Activated B cell treated with CpG ODN at 0.5 μM for 24 hours (primary cell): ENCODE results near the gene PRELP. TPM values are rescaled to one million over a fixed set of nuclear protein-coding genes. Genes with fewer than 3 reads are reported as not detected.

Experiments
- ATAC-seq: fragments of 200-7000 bp; cut with Tn5 transposase; one replicate; pipeline ENCODE4 v1.10.0; 2021; ENCODE audit warnings: low read depth, mild to moderate bottlenecking, moderate library complexity
- CTCF ChIA-PET: fragments of 350-600 bp; sonication (Branson Sonifier 250); formaldehyde crosslinking; loops from one replicate; lab custom pipeline; 2021; ENCODE audit warnings: antibody characterized with exemption; lab: Charles Lee
- POLR2A ChIA-PET: fragments of 350-600 bp; sonication (Branson Sonifier 250); formaldehyde crosslinking; loops from one replicate; lab custom pipeline; 2021; ENCODE audit warnings: antibody characterized with exemption; lab: Charles Lee
- DNase-seq: peaks from one replicate; pipeline ENCODE4 v3.0.0; 2022
- H3K27ac Mint-ChIP-seq: one replicate; pipeline ENCODE4 v1.8.0; 2020; ENCODE audit warnings: mixed read lengths
- H3K27me3 Mint-ChIP-seq: one replicate; pipeline ENCODE4 v1.8.0; 2021; ENCODE audit warnings: mixed read lengths
- H3K36me3 Mint-ChIP-seq: one replicate; pipeline ENCODE4 v1.8.0; 2021; ENCODE audit warnings: low read depth, mixed read lengths
- H3K4me1 Mint-ChIP-seq: one replicate; pipeline ENCODE4 v1.8.0; 2021; ENCODE audit warnings: mixed read lengths
- H3K4me3 Mint-ChIP-seq: one replicate; pipeline ENCODE4 v1.8.0; 2020; ENCODE audit warnings: mild to moderate bottlenecking, mixed read lengths
- H3K9me3 Mint-ChIP-seq: one replicate; pipeline ENCODE4 v1.8.0; 2020; ENCODE audit warnings: mixed read lengths
- intact Hi-C: fragments of 100-400 bp; cut with micrococcal nuclease; formaldehyde crosslinking; loops from one replicate; pipeline ENCODE4 v1.15.1; 2024
- total RNA-seq: library from RNA; stranded (reverse); gene quantifications from 2 replicates; pipeline ENCODE4 v1.2.3, GENCODE V29; 2022
- TF ChIP-seq, protein P1 (sequence below): fragments of 200-600 bp; IDR thresholded peaks from one replicate; pipeline ENCODE4 v1.8.0; 2022; ENCODE audit warnings: antibody characterized with exemption, mild to moderate bottlenecking

Gene PRELP
- total RNA-seq, result not detected in 2 replicates

DNA sequence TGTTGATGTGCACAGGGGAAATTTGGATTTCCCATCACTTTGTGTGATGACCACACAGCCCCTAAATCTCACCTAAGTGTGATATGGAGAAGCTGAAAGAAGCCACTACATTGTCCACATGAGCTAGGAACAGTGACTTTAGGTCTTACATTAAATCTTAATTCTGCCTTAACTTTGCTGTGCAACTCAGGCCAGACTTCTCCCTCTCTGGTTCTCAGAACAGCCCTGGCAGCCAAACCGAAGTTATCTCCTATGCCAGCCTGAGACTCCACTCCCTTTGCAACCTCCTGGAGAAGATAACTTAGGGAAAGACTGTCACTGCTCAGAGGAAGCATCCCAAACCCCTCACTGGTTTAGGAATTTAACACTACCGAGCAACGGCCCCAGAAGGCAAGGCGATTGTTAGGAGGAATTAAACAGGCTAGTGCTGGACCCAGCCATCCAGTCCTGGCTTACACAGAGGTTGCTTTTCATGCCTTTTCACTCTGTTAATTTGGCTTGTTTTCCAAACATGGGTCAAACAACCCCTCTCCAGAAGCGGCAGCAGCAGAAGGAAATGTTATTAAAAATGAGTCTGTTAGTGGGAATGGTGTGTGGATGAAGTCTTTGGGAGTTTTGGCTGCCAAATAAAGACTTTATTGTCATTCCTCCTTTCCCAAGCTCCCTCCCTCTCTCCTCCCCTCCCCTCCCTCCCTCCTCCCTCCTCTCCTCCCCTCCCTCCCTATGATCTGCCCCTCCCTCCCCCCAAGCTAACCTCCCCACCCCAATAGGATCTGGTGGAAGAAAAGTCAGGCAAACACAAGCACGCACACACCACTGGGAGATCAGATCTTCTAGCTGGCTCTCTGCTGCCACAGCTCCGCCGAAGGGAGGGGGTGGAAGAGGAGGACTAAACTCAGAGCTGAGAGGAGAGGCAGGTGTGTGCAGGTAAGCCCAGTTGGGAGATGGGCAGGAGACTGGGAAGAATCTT, at the start of gene PRELP:
PRELP (plus strand) TSS at position 795 of the 970 bp plus-strand sequence. CDS start 7,379 bp downstream, outside the sequence.
- no peak for ATAC-seq
- H3K4me3 Mint-ChIP-seq, result no peak within 1 kb of the TSS

DNA sequence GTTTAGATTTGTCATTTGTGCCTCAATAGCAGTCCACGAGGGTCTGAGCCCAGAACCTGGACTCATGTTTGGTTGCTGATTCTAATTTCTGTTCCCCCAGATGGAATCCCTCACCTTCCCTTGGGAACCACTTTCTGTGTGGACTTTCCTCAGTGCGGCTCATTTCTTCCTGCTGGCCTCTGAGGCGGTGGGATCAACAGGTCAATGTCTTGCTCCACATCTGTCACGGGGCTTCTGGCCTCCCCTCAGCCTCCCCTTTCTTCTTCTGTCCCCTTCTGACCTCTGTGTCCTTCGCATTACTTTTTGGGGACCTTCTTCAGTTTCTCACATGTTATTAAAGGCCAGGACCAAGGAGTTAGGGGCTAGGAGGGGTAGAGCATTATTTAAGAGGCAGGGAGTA, 49.2 kb upstream of the PRELP start:
- POLR2A ChIA-PET, result no interaction called here
- Mint-ChIP-seq H3K27me3 (peaks cover 25% of the 10 kb centered on the region), H3K27ac (no peak overlapping the region), H3K36me3 (no peaks in the 10 kb centered on the region), H3K4me3 (no peak overlapping the region), H3K4me1 (peaks cover 11% of the 10 kb centered on the region), H3K9me3 (no peaks in the 10 kb centered on the region)
- intact Hi-C loops, result no loop called here
- TF ChIP-seq, protein P1, sequence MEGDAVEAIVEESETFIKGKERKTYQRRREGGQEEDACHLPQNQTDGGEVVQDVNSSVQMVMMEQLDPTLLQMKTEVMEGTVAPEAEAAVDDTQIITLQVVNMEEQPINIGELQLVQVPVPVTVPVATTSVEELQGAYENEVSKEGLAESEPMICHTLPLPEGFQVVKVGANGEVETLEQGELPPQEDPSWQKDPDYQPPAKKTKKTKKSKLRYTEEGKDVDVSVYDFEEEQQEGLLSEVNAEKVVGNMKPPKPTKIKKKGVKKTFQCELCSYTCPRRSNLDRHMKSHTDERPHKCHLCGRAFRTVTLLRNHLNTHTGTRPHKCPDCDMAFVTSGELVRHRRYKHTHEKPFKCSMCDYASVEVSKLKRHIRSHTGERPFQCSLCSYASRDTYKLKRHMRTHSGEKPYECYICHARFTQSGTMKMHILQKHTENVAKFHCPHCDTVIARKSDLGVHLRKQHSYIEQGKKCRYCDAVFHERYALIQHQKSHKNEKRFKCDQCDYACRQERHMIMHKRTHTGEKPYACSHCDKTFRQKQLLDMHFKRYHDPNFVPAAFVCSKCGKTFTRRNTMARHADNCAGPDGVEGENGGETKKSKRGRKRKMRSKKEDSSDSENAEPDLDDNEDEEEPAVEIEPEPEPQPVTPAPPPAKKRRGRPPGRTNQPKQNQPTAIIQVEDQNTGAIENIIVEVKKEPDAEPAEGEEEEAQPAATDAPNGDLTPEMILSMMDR, result no peak
- ATAC-seq, result no peak
- CTCF ChIA-PET, result no interaction called here
- DNase-seq, result no peak

More for the DNA sequence above, at the start of gene PRELP:
- Mint-ChIP-seq H3K27me3 (peaks cover 20% of the 10 kb centered on the region), H3K36me3 (no peaks in the 10 kb centered on the region), H3K4me1 (peaks cover 8% of the 10 kb centered on the region), H3K27ac (no peak within 1 kb of the TSS), H3K9me3 (no peaks in the 10 kb centered on the region)
- no peak for DNase-seq
- CTCF ChIA-PET, result interaction anchor here (1.0 kb wide), 1 partner anchor 13 kb away, joined by 3 read pairs; no protein-coding TSS in a partner anchor
- intact Hi-C loops, result no loop called here
- TF ChIP-seq, protein P1, result no peak
- POLR2A ChIA-PET, result interaction anchor here (0.6 kb wide), 1 partner anchor 50 kb away, joined by 4 read pairs; no protein-coding TSS in a partner anchor

DNA sequence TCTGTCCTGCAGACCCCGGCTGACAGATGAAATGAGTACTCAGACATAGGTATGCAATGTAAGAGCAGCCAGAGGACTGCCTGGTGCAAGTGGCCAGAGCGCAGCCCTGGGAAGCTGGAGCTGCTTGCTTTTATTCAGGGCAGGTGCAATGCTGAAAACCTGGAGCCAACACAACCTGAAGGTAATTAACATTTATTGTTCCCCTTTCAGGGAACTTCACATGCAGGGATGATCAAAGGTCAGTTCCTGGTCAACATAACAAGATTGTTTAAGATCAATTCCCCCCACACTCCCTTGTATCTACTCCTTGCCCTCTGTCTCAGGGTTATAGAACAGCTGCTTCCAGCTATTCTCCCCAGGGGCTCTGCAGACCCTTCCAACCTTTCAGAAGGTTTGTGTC, 48.7 kb upstream of the PRELP start:
- ATAC-seq (no peak), DNase-seq (no peak)
- POLR2A ChIA-PET, result no interaction called here
- CTCF ChIA-PET, result no interaction called here
- no peaks in the 10 kb centered on the region for H3K9me3 Mint-ChIP-seq
- H3K4me1 Mint-ChIP-seq, result peaks cover 11% of the 10 kb centered on the region
- intact Hi-C loops, result no loop called here
- H3K27me3 Mint-ChIP-seq, result peaks cover 25% of the 10 kb centered on the region
- no peaks in the 10 kb centered on the region for H3K36me3 Mint-ChIP-seq
- TF ChIP-seq, protein P1, result no peak
- no peak overlapping the region for H3K4me3 Mint-ChIP-seq
- H3K27ac Mint-ChIP-seq, result no peak overlapping the region

DNA sequence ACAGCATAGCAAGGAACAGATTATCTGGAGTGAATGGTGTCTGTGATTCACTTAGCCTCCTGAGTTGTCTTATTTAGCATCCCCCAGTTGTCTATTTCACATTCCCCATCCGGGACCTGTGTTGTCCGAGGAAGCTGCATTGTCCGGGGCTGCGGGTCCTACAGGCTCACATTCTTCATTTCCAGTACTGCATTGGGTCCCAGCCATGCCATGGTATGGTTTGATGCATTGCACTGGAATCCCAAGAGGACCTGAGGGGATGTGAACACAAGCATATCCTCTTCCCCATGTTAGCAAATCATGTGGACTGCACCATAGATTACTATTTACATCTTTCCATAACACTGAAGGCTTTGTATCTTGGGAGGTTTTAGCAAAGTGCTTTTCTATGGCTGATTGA, 48.2 kb upstream of the PRELP start:
- no peaks in the 10 kb centered on the region for H3K36me3 Mint-ChIP-seq
- TF ChIP-seq, protein P1, result no peak
- POLR2A ChIA-PET, result no interaction called here
- H3K9me3 Mint-ChIP-seq, result no peaks in the 10 kb centered on the region
- no peak overlapping the region for H3K27ac Mint-ChIP-seq
- intact Hi-C loops, result no loop called here
- CTCF ChIA-PET, result no interaction called here
- H3K27me3 Mint-ChIP-seq, result peaks cover 28% of the 10 kb centered on the region
- DNase-seq (no peak), ATAC-seq (no peak)
- peaks cover 11% of the 10 kb centered on the region for H3K4me1 Mint-ChIP-seq
- no peak overlapping the region for H3K4me3 Mint-ChIP-seq

DNA sequence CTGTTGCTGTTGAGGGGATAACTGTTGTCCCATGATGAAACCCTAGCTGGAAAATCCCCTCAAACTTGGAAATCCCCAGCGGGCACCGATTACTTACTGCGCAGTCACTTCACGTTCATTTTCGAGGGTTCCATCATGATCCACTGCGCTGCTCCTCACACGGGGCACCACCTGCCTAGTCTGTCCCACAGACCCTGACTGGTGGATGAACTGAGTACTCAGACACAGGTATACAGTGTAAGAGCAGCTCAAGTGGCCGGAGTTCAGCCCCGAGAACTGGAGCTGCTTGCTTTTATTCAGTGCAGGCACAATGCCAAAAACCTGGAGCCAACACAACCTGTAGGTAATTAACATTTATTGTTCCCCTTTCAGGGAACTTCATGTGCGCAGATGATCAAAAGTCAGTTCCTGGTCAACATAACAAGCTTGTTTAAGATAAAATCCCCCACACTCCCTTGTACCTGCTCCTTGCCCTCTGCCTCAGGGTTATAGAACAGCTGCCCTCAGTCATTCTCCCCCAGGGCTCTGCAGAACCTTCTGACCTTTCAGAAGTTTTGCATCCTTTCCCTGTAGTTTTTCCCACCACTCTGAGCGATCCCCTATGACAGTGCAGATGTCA, 46.5 kb upstream of the PRELP start:
- DNase-seq (no peak), ATAC-seq (no peak)
- H3K9me3 Mint-ChIP-seq, result no peaks in the 10 kb centered on the region
- peaks cover 23% of the 10 kb centered on the region for H3K27me3 Mint-ChIP-seq
- ChIA-PET CTCF (no interaction called here), POLR2A (interaction anchor here (0.7 kb wide), 1 partner anchor 233 kb away, joined by 3 read pairs; no protein-coding TSS in a partner anchor)
- no peak overlapping the region for H3K27ac Mint-ChIP-seq
- no peaks in the 10 kb centered on the region for H3K36me3 Mint-ChIP-seq
- H3K4me3 Mint-ChIP-seq, result no peak overlapping the region
- TF ChIP-seq, protein P1, result no peak
- H3K4me1 Mint-ChIP-seq, result peaks cover 11% of the 10 kb centered on the region
- intact Hi-C loops, result no loop called here
